Fibroblast of the aortic adventitia (primary cell): ENCODE measurements around the gene PPP1R7. TPM values are rescaled to one million over a fixed set of nuclear protein-coding genes. Genes with fewer than 3 reads are reported as not detected.

Experiments
- DNase-seq: peaks from one replicate; pipeline ENCODE4 v3.0.0-alpha.2; 2010; ENCODE audit warnings: low read depth
- H3K4me3 ChIP-seq: 2 replicates; pipeline ENCODE4 v1.5.1; 2011; ENCODE audit warnings: low read depth, mild to moderate bottlenecking, control low read depth, low read length, moderate library complexity
- total RNA-seq: library from RNA; depleted of rRNA; stranded (reverse); fragments of >200 nt; gene quantifications from 2 replicates; pipeline ENCODE4 v1.2.3, GENCODE V29; 2012; ENCODE audit warnings: low replicate concordance
- TF ChIP-seq, protein P1 (sequence below): IDR thresholded peaks from 2 replicates; pipeline ENCODE4 v1.5.1; 2011; ENCODE audit warnings: mild to moderate bottlenecking, low read length, control low read depth, inconsistent platforms; ENCODE audit not compliant: insufficient read depth

PPP1R7 gene
- total RNA-seq, 1 donor: 70.0 TPM

DNA sequence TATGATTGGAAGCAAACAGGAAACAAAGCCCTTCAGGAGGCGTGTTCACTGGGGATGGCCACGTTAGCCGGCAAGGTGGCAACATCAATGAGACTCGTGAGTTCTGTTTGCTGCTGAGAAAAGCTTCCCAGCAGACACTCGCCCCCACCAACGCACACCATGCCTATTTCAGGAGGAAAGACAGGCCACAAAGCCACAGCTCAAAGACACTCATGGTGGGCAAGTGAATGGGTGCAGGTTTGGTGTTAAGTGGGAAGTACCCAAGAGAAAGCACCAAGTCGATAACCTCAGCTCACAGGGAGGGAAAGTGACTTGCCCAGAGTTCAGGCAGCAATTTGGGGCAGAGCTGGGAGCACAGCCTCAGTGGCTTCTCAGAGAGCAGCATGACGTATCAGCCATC lies 37.7 kb upstream of the PPP1R7 start:
- H3K4me3 ChIP-seq: no peak overlapping the region
- TF ChIP-seq, protein P1, sequence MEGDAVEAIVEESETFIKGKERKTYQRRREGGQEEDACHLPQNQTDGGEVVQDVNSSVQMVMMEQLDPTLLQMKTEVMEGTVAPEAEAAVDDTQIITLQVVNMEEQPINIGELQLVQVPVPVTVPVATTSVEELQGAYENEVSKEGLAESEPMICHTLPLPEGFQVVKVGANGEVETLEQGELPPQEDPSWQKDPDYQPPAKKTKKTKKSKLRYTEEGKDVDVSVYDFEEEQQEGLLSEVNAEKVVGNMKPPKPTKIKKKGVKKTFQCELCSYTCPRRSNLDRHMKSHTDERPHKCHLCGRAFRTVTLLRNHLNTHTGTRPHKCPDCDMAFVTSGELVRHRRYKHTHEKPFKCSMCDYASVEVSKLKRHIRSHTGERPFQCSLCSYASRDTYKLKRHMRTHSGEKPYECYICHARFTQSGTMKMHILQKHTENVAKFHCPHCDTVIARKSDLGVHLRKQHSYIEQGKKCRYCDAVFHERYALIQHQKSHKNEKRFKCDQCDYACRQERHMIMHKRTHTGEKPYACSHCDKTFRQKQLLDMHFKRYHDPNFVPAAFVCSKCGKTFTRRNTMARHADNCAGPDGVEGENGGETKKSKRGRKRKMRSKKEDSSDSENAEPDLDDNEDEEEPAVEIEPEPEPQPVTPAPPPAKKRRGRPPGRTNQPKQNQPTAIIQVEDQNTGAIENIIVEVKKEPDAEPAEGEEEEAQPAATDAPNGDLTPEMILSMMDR: no peak
- no peak for DNase-seq

DNA sequence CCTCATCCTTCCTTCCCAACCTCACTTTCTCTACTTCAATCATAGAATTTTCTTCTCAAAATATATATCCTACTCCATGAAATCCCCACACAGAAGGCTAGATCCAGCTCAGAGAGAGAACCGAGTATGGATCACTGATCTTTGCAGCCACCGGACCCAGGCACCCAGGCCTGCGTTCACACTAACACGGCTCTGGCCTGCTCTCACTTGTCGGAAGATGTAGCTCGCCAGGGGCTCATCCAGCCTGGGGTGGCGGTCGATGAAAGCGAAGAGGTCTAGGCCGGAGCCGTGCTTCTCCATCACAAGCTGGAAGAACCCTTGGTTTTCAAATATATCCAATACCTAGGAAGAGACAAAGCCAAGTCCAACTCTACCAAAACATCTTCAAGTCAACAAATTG lies 35.4 kb upstream of the PPP1R7 start:
- TF ChIP-seq, protein P1: no peak
- DNase-seq: no peak
- no peak overlapping the region for H3K4me3 ChIP-seq

DNA sequence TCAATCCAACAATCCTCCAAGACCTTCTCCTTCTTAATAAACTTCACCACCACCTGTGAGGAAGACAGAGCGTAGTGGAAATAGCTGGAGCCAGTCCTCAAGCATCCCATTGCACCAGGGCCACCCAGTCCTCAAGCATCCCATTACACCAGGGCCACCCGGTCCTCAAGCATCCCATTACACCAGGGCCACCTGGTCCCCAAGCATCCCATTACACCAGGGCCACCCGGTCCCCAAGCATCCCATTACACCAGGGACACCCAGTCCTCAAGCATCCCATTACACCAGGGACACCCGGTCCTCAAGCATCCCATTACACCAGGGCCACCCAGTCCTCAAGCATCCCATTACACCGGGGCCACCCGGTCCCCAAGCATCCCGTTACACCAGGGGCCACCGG lies 34.9 kb upstream of the PPP1R7 start:
- DNase-seq: no peak
- TF ChIP-seq, protein P1: no peak
- H3K4me3 ChIP-seq: no peak overlapping the region

DNA sequence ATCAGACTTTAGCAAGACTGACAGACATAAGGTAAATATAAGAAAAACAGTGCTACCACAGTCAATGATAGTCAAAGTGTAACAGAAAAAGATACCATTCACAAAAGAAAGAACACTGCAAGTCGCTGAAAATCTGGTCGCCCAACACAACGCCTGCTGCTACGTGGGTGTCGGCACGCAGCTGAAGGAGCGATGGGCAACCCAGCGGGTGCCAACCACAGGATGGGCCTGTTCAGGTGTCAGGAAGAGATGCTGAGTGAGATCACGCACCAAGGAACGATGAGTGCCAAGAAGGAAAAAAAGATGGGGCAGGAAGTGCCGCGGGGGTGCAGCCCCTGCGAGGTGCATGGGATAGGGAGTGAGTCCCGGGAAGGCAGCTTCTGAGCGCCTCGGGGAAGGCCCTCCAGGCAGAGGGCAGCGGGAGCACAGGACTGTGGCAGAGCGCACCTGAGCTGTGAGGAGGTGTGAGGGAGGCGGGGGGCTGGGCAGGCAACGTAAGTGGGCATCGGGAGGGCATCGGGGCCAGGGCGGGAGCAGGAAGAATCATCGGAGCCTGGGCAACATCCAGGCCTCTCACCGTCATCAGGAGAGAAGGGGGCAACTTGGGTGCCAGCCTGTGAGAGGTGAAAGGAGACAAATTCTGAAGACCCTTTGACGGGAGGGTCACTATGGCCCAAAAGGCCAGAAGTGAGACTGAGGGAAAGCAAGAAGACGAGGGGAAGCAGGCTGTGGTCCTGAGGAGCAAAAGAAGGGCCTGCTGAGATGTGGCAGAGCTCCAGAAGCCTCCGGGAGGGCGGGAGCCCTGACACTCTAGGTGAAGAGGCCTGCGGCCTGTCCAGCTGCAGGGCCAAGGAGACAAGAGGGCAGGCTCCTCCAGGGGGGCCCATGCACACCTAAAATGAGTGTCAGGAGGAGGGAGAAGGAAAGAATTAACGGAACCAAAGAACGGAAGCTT lies 33.4 kb upstream of the PPP1R7 start:
- TF ChIP-seq, protein P1: no peak
- no peak overlapping the region for H3K4me3 ChIP-seq
- DNase-seq: no peak

DNA sequence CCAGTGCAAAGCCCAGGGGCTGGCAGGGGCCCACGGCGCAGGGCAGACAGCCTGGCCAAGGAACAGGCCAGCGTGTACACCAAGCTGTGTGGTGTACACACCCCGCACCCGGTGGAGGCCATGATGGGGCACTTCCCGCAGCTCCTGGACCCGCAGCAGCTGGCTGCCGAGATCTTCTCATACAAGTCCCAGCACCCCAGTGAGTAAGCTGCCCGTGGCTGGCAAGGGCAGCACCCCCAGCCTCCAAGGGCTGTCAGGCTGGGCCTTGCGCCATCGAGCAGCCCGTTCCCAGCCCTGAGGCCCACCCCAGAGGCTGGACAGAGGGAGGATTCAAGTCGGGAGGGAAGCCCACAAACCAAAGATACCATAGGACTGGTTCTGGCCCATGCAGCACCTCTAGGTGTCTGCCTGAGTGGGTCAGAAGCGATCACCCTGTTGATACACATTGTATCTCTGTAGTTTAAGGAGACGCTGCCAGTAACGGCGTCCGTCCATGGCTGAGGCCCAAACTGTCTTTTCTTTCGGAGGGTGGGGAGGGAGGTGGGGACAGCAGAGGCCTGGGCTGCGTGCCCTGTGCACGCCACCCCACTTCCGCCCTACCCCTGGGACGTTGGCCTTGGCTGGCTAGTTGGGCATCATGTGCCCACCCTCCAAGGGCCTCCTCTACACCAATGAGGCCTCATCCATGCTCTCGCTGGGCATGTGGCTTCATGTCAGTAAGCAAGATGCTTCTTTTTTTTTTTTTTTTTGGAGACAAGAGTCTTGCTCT lies 31.3 kb upstream of the PPP1R7 start:
- no peak overlapping the region for H3K4me3 ChIP-seq
- TF ChIP-seq, protein P1: no peak

DNA sequence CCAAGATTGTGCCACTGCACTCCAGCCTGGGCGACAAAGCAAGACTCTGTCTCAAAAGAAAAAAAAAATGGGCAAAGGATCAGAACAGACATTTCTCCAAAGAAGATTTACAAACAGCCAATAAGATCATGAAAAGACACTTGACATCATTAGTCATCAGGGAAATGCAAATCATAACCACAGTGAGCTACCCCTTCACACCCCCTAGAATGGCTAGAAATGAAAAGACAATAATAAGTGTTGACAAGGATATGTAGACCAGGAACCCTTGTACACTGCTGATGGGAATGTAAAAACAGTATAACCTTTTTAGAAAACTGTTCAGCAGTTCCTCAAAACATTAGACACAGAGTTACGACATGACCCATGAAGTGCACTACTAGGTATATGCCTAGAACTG lies 29.8 kb upstream of the PPP1R7 start:
- DNase-seq: no peak
- no peak overlapping the region for H3K4me3 ChIP-seq
- TF ChIP-seq, protein P1: no peak

More for the DNA sequence above, 31.3 kb upstream of the PPP1R7 start:
- DNase-seq: no peak
